ENCODE results near the gene PDGFRB.
"Not testable (repeated sequence)": the region's sequence is repeated elsewhere in the genome, so short reads cannot be mapped to it uniquely, and the experiment has no call there.

PDGFRB gene

DNA sequence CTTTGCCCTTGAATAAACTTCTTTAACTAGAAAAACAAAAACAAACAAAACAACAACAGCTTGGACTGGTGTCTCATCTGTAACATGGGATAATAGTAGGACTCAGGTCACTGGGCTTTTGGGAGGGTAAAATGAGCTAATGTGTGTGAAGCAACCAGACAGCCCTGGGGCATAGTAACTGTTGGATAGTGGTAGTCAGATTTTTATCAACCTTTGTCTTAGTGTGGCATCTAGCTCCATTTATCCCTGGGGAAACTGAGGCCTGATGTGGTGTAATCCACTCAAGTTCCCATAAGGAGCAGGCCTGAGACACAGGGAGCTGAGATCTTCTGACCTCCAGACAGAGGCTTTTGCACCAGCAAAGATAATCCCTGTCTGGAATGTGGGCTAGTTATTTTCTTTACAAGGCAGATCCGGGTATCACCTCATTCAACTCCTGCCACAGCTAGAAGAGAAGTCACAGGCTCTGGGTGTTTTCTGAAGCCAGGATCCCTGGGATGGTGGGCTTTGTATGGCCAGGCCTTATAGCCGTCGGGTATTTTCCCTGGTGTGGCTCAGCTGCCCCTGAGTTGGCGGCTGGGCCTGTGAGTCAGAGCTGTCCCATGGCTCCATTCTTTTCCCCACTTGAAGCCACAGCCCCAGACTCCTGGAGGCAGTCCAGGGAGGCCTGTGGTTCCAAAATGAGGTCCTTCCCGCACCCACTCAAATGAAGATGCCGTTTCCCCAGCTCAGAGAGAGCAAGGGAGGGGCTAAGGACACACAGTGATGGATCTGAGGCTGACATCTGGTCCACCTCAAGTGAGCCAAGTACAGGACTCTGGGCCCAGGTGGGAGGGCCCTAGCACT, 43.2 kb downstream of the PDGFRB start:
- no peak for DNase-seq

DNA sequence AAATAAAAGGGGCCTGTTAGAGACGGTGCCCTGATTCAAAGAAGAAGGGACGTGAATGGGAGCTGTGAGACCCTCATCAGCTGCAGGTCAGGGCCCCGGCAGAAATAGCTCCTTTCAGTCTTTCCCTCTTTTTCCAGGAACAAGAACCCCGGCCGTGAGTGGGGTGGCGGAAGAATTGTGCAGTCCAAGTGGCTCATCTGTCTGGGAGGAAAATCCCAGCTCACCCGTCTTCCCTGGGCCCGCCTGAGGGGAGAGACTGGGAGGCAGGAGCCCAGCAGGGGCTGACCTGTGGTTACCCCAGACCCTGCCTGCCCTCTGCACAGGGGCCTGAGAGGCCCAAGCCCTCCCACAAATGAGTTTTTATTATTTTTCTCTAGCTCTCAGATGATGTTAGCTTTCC, 44.5 kb downstream of the PDGFRB start:
- no peak for DNase-seq

DNA sequence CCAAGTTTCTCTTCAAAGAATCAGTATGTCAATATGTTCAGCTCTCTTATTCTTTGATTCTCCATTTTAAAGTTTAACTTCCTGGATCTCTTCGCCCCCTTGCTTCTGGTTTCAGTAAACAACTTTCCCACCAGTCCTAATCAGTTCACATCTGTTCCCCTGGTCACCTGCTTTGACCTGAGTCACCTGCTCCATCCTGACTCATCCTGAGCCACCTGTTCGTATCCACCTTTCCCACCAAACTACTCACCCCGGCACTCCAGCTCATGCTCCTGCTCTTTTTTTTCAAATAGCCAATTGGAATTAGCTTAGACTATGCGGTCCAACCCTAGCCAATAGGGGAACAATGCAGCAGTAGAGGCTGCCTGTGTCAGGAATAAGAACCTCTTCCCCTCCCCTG, 45.7 kb downstream of the PDGFRB start:
- DNase-seq: no peak

DNA sequence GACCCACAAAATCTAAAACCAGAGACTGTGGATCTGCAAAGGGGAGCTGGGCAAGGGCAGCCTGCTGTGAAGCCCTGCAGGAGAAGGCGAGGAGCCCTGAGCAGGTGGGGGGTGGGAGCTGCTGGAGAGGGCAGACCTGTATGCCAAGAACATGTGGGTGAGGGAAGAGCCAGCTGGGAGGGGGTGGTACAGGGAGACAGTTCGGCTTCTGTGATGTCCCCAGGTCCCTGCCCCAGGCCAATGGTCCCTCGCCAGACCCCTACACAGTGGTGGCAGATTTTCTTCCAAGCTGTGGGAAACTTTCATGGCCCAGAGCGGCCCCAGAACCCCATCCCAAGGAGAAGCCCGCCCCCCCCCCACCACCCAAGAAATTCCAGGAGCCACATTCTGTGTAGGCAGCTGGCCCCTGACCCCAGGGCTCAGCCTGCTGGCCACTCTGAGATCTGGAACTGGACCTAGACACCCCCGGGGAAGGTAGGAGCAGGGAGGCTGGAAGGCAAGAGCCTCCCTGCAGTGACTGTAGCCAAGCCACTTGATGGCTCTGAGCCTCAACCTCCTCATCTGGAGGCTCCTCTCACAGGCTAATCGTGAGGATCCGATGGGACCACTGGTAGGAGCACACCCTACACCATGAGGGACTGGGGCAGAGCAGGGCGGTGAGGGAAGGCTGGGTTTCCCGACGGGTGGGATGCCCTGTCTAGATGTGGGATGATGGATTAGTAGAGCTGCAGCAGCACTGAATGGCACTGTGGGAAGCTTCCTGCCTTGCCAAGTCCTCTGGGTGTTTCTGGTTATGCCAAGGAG, 46.7 kb downstream of the PDGFRB start:
- no peak for DNase-seq

DNA sequence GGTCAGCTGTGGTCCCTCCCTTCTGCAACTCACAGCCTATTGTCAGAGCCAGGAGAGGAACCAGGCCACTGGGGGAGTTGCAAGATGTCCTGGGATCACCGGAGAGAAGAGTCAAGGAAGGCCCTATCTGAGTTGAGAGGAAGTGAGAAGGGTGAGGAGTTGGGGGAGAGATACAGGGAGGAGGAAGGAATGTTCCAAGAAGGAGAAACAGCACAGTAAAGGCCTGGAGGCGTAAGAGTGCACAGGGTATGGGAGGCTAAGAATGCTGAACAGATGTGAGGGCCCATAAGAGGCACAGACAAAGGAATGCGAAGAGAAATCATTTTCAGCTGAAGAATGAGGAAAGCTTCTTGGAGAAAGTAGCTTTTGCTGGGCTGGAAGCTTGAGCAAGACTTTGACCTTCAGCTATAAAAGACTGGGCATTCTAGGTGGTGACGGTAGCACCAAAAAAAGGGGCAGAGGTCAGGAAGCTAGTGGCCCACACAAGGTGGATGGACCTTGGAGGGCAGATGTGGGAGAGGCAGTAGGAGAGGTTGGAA, 47.7 kb downstream of the PDGFRB start:
- DNase-seq: no peak

DNA sequence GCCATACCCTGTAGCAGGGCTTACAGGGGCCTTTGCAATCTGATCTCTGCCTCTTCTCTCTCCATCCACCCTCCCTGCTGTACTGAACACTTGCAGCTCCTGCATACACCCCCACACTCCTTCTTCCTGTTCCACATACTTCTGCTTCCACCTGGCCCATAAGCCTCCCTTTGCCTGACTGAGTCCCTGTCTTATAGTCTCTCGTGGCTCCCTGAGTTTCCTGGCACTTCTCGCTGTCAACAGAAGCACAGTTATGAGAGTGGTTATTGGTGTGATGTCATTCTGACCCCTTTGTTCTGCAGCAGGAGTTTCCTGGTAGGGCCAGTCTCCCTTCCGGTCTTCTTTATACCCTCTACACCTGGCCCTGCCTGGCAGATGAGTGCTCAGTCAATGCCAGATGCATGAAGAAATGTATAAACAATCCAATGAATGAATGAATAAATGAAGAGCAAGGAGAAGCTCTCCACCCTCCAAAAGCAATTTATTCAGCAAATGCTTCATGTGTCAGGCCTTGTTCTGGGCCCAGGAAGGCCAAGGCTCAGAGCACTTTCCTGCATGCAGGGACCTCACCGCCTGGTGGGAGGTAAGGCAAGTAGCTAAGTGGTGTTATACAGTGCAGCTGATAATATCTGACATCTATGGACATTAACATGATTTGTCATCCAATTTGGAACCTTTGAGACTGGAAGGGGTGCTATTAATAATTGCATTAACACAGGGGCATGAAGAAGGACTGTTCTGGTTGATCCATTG, 48.8 kb downstream of the PDGFRB start:
- DNase-seq: no peak

DNA sequence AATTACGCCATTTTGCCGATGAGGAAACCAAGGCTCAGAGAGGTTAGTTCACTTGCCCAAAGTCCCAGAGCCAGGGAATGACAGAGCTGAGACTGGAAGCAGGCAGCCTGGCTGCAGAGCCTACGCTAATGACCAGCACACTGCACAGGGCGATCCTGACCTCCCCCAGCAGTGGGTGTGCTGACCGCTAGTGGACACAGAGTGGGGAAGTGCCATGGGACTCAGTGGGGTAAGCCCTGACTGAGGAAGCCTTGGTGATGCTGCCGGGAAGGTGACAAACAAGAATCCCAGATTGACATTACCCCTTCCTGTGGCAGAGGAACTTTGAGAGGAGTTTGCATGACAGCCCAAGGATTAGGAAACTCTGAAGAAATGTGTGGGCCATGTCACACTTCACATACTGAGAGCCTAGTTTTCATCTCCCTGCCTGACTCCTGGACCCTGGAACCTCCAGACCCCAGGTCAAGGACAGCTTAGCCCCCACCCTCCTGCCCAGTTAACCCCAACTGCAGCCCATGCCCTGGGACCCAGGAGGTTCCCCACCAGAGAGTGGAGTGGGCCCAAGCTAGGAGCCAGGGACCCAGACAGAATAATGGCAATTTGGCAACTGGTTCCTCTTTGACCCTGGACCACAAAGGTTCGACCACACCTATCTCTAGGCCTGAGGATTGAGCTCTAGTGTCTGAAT, 49.6 kb downstream of the PDGFRB start:
- DNase-seq: no peak

DNA sequence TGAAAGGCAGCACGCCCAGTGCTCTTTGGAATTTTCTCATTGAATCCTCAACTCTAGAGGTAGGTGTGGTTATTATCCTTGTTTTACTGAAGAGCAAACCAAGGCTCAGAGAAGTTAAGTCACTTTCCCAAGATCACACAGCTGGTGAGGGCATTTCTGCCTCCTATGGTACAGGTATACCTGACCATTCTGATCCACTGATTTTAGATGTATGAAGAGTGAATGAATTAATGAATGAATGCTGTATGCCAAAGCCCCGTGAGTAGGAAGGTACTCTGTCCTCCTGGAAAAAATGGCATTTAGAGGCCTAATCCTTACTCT, 51.1 kb downstream of the PDGFRB start:
- DNase-seq: no peak

DNA sequence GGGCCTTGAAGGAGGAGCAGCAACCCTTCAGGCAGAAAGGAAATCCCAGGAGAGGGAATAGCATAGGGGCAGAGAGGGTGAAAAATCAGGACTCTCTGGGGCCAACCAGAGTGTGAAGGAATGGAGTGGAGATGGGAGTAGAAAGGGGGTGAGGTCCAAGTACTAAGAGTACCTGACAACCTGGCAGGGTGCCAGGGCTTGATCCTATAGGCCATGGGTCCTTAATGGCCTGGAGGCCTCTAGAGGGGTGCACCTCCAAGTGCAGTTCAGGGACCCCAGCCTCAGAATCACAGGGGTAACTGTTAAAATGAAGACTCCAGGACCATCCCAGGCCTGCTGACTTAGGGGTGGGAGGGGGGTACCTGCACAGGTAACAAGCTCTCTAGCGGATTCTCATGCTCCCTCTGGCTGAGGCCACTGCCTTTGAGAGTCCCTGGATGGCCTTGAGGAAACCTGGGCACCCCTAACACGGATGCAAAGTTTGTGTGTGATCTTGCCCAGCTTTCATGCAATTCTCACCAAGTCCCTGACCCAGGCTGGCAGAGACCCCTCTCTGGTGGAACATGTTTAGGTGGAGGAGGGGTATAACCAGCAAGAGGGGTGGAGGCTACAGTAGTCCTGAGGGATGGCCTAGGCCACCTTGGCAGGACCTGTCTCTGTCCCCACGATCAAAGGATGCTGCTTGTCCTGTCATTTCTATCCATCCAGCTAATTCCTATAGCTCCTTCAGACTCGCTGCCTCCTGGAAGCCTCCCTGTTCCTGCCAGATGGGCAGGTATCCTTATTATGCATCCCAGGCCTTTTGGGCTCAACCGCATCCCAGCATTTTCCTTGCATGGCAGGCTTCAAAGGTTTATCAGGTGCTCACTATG, 51.7 kb downstream of the PDGFRB start:
- no peak for DNase-seq

DNA sequence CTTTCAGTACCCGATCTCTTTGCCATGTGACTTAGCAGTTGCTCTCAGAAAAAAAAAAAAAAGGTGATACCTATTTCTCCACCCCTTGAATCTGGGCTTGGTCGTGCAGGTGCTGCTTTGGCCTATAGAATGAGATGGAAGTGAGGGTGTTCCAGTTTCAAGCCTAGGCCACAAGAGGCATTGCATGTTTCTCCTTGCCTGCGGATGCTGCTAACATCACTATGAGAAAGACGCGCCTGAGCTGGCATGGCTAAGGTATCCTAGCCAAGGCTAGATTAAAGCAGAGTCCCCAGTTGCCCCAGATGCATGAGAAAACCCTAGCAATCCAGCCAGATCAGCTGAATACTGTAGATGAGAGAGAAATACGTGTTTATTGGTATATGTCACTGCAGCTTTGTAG, 54.6 kb downstream of the PDGFRB start:
- no peak for DNase-seq

DNA sequence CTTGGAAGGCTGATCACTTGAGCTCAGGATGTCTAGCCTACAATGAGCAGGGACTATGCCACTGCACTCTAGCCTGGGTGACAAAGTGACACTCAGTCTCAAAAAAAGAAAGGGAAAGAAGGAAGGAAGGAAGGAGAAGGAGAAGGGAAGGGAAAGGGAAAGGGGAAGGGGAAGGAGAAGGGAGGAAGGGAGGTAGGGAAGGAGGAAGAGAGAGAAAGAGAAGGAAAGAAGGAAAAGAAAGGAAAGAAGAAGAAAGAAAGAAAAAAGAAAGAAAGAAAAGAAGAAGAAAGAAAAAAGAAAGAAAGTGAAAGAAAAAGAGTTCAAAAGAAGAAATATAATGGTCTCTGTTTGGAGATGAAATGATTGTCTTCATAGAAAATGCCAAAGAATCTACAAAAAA, 58.5 kb downstream of the PDGFRB start:
- no peak for DNase-seq

DNA sequence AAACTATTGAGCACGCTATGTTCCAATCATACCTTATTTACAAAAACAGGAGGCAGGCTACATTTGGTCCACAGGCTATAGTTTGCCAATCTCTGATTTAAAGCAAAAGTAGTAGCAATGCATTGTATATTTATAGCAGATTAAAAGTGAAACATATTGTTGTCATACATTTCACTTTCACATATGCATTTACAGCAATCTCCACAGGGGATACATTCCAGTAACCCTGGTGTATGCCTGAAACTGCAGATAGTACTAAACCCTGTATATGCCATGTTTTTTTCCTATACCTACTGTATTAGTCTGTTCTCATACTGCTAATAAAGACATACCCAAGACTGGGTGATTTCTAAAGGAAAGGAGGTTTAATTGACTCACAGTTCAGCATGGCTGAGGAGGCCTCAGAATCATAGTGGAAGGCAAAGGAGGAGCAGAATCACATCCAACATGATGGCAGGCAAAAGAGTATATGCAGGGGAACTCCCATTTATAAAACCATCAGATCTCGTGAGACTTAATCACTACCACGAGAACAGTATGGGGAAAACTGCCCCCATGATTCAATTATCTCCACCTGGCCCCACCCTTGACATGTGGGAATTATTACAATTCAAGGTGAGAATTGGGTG, 63.4 kb downstream of the PDGFRB start:
- no peak for DNase-seq

DNA sequence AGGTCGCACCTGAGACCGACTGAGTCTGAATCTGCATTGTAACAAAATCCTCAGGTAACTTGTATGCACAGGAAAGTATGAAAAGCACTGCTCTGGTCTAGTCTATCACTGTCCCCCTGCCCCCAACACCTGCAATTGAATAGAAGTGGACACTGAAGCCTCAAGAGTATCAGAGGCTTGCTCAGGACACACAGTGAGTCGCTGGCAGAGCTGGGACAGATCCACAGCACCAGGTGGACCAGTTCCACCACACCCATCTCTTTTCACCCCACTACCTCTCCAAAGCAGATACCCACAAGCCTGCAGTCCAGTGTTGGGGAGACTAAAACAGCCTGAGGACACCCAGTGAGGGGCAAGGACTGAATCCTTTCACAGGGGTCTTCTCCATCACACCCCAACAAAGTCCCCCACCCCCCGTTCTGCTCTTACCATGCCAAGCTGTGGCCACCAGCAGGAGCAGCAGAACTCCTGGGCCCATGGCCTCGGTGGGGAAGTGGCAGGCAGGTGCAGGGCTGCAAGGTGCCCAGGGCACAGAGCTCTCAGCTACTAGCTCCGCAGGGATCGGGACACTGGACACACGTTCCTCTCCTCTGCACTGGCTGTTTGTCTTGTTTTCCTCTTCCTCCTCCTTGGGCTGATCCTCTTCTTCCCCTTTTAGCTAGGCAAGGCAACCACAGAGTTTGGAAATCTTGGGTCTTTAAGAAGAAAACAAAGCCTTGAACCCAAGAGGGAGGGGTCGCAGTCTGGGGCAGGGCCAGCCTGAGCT, 69.5 kb downstream of the PDGFRB start, which contains the start of gene CSF1R:
Gene CSF1R, minus strand, starts transcription at position 605 of the 766 bp plus-strand sequence. Its CDS starts 127 bp downstream, at position 478.
- DNase-seq: no peak

DNA sequence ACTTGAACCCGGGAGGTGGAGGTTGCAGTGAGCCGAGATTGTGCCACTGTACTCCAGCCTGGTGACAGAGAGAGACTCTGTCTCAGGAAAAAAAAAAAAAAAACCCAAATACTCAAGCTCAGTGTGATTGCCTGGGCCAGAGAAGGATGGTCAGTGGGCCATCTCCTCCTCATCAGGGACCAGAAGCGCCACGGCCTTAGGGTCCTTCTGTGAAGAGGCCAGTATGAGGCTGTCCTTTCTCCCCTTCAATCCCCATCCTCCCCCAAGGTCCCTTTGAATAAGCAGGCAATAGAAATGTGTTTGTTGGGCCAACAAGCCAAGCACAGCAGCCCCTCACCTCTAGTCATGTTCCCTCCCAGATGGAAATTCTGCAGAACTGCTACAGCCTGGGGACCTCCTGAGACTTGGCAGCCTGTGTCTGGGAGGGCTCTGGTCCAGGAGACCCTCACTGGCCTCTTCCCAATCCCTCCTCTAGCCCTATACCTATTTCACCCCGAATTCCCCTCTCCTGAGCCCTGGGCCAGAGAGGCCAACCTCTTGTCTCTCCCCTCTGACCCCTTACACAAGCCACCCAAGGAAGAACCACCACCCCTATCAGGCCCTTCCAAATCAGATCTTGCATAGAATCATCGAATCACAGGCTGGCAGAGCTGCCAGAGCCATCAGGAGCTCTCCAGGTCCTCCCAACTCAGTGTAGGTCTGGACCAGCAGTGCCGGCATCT, 70.3 kb downstream of the PDGFRB start:
- no peak for DNase-seq

DNA sequence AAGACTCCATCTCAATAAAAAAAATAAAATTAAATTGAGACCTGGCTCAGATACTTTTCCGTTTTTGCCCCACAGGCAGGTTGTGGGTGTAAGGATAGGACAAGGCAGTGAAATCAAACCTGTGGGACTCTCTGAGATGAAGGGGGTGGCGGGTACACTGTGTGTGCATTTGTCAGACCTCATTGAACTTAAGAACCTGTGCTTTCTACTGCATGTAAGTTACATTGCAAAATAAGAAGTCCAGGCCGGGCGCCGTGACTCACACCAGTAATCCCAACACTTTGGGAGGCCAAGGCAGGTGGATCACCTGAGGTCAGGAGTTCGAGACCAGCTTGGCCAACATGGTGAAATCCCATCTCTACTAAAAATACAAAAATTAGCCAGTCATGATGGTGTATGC, 70.9 kb downstream of the PDGFRB start:
- not testable (repeated sequence) for DNase-seq

DNA sequence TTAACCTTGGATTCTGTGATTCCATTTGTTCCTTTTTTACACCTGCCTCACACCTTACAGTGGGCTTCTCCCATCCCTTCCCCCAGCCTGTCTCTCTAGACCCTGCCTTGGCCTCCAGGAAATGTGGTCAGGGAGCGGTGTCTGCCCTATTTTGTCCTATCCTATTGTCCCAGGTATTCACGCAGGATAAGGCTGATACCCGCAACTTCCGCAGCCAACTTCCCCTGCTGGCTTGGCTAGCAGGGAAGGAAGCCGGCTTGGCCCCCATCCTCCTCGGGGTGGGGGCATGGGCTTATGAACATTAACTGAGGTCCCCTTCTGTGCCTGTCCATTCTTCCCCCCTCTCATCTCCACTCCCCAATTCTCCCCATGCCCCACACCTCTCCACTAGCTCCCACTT, 72.8 kb downstream of the PDGFRB start:
- DNase-seq: no peak

DNA sequence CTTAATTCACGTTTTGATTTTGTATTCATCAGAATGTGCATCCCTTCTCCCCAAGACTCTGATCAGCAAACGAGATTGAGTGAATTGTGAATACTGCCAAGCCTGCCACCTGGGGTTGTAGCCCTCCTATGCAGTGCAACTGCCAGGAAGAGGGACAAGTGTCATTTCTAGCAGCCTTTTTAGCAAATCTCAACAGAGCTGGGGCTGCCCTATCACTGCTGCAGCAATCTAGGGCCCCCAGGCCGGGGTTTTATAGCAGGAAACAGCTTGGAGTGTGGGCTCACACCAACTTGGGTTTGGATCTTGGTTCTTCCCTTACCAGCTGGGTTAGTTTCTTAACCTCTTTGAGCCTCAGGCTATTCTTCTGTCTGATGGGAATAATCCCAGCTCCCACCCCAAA, 73.3 kb downstream of the PDGFRB start:
- no peak for DNase-seq

DNA sequence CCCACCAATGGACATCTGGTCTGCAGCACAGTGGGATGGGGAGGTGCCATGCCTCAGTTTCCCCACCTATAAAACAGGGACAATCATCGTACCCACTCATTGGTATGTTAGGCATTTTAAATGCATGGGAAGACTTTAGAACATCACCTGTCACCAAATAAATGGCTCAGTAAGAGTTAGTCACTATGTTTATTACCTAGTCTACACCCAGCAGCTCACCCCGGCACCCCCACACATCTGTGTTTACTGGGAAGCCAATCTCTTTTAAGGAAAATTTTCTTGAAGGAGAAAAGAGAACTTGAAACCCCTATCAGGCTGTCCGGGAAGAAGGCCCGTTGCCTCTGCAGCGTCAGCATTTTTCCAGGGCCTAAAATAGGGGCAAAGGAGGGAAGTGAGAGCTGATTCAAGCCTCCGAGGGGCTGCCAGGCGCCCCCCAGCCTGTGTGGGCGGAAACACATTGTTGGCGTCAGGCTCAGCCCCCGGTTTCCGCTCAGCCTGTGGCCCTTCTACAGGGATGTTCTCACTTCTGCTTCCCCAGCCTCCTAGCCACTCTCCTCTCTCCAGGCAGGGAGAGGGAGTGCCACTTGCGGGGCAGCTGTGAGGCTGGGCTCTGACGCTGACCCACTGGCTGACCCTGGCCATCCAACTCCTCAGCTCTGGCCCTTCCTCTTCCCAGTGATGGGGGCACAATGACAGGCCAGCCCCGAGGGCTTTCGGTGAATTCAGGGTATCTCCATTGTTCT, 73.9 kb downstream of the PDGFRB start:
- DNase-seq: no peak

All from T-helper 9 cell (primary cell).